ENCODE results near the gene STAT3.
"Not testable (repeated sequence)": the region's sequence is repeated elsewhere in the genome, so short reads cannot be mapped to it uniquely, and the experiment has no call there.

Gene STAT3

DNA sequence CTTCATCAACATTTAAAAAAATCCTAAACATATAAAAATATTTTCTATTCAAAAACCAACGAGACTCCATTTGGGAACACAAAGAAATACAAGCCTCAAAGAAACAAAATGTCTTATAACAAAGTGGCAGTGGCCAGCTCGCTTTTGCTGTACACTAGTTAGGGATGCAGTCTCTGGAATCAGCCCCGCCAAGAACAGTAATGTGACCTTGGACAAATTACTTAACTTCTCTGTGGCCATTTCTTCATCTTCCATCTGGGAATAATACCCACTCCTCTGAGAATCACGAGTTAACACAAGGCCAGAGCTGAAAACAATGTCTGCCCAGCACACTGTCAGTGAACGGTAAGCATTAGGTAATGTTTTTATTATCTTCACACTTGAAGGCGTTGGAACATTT lies 117.6 kb downstream of the STAT3 start:
- Mint-ChIP-seq H3K4me1 (ENCODE audit: low read depth) (peaks cover 41% of the 10 kb centered on the region), H3K9me3 (no peaks in the 10 kb centered on the region), H3K4me3 (no peak overlapping the region), H3K36me3 (ENCODE audit: low read depth) (peaks cover 6% of the 10 kb centered on the region), H3K27ac (no peak overlapping the region), H3K27me3 (no peaks in the 10 kb centered on the region)
- intact Hi-C loops (cut with micrococcal nuclease), result loop anchor here (10.0 kb wide), 1 partner anchor 46 kb away; no protein-coding TSS in a partner anchor

DNA sequence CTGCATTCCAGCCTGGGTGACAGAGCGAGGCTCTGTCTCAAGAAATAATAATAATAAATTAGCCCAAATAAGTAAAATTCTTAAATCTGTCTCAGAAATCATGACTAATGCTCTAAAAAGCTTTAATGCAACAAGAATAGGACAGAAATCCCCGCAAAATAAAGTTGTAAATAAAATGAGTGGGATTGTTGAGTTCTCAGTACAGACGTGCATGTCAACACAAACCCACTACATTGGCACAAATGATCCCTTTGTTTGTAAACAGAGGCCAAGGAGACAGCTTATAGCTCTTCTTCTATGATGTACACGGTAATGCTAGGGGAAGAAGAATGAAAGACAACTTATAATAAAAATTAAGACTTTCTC lies 118.1 kb downstream of the STAT3 start:
- peaks cover 36% of the 10 kb centered on the region for H3K4me1 Mint-ChIP-seq (ENCODE audit: low read depth)
- no peaks in the 10 kb centered on the region for H3K27me3 Mint-ChIP-seq
- intact Hi-C loops (cut with micrococcal nuclease), result loop anchor here (10.0 kb wide), 1 partner anchor 45 kb away; no protein-coding TSS in a partner anchor
- no peak overlapping the region for H3K27ac Mint-ChIP-seq
- no peaks in the 10 kb centered on the region for H3K9me3 Mint-ChIP-seq
- H3K36me3 Mint-ChIP-seq (ENCODE audit: low read depth), result peaks cover 1% of the 10 kb centered on the region
- H3K4me3 Mint-ChIP-seq, result no peak overlapping the region

DNA sequence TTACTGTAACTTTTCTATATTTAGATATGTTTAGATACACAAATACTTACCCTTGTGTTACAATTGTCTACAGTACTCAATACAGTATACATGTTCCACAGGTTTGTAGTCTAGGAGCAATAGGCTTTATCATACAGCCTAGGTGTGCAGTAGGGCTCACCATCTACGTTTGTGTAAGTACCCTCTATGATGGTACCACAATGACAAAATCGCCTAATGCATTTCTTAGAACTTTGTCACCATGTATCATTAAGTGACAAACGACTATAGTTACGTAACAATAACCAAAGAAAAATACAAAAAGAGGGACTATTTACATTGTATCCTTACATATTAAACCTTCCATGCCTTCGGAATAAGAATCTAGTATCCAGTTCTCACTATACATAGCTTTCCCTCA lies 120.0 kb downstream of the STAT3 start:
- H3K36me3 Mint-ChIP-seq (ENCODE audit: low read depth), result no peaks in the 10 kb centered on the region
- H3K4me3 Mint-ChIP-seq, result no peak overlapping the region
- no peaks in the 10 kb centered on the region for H3K9me3 Mint-ChIP-seq
- peaks cover 17% of the 10 kb centered on the region for H3K4me1 Mint-ChIP-seq (ENCODE audit: low read depth)
- H3K27me3 Mint-ChIP-seq, result no peaks in the 10 kb centered on the region
- no peak overlapping the region for H3K27ac Mint-ChIP-seq
- intact Hi-C loops (cut with micrococcal nuclease), result no loop called here

DNA sequence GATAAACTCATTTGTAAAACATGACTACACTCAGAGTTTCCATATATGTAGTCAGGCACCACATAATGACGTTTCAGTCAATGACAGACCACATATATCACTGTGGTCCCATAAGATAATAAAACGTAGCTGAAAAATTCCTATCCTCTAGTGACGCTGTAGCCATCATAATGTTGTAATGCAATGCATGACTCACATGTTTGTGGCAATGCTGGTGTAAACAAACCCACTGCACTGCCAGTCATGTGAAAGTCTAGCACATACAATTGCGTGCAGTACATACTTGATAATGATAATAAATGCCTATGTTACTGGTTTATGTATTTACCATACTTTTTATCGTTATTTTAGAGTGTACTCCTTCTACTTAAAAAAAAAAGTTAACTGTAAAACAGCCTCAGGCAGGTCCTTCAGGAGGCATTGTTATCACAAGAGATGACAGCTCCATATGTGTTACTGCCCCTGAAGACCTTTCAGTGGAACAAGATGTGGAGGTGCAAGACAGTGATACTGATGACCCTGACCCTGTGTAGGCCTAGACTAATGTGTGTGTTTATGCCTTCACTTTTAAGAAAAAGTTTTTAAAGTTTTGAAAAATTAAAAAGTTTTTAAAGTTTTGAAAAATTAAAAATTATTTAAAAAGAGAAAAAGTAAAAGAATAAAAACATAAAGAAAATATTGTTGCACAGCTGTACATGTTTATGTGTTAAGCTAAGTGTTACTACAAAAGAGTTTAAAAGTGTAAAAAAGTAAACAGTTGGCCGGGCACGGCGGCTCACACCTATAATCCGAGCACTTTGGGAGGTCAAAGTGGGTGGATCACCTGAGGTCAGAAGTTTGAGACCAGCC lies 121.1 kb downstream of the STAT3 start:
- intact Hi-C loops (cut with micrococcal nuclease), result no loop called here
- Mint-ChIP-seq H3K4me3 (no peak overlapping the region), H3K27ac (no peak overlapping the region), H3K36me3 (ENCODE audit: low read depth) (no peaks in the 10 kb centered on the region), H3K9me3 (no peaks in the 10 kb centered on the region), H3K4me1 (ENCODE audit: low read depth) (peaks cover 7% of the 10 kb centered on the region), H3K27me3 (no peaks in the 10 kb centered on the region)

DNA sequence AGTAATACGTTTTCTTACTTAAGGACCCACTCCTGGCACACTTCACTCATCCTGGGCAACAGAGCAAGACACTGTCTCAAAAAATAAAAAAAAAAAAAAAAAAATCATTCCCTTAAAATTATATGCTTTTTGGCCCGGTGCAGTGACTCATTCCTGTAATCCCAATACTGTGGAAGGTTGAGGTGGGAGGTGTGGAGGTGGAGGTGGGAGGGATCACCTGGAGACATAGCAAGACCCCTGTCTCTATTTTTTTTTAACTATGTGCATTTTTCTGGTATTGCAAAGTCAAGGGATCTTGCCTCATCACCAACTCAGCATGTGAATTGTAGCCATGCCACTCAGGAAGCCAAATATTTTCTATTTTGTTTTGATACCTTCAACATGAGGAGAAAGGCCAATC lies 121.8 kb downstream of the STAT3 start:
- Mint-ChIP-seq H3K4me1 (ENCODE audit: low read depth) (peaks cover under 1% of the 10 kb centered on the region), H3K27me3 (no peaks in the 10 kb centered on the region), H3K27ac (no peak overlapping the region), H3K36me3 (ENCODE audit: low read depth) (no peaks in the 10 kb centered on the region), H3K9me3 (no peaks in the 10 kb centered on the region), H3K4me3 (no peak overlapping the region)
- intact Hi-C loops (cut with micrococcal nuclease), result no loop called here

DNA sequence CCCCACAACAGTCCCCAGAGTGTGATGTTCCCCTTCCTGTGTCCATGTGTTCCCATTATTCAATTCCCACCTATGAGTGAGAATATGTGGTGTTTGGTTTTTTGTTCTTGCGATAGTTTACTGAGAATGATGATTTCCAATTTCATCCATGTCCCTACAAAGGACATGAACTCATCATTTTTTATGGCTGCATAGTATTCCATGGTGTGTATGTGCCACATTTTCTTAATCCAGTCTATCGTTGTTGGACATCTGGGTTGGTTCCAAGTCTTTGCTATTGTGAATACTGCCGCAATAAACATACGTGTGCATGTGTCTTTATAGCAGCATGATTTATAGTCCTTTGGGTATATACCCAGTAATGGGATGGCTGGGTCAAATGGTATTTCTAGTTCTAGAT lies 123.9 kb downstream of the STAT3 start:
- intact Hi-C loops (cut with micrococcal nuclease); H3K27ac Mint-ChIP-seq; H3K4me1 Mint-ChIP-seq (ENCODE audit: low read depth): not testable (repeated sequence)

More for the DNA sequence above, 123.9 kb downstream of the STAT3 start:
- H3K9me3 Mint-ChIP-seq; H3K4me3 Mint-ChIP-seq; H3K36me3 Mint-ChIP-seq (ENCODE audit: low read depth); H3K27me3 Mint-ChIP-seq: not testable (repeated sequence)

Data from dendritic cell treated with granulocyte-macrophage colony-stimulating factor and Interleukin-4, amounts not matched to agents 40 ng/mL and 50 ng/mL, for 4 days (primary cell).